Measurements from ENCODE around the gene DHDDS.
"Not testable (repeated sequence)": the region's sequence is repeated elsewhere in the genome, so short reads cannot be mapped to it uniquely, and the experiment has no call there.

Gene DHDDS

GRCh38 chr1:26431979-26432695 lies at the start of gene DHDDS:
DHDDS (plus strand) TSS chr1:26432321; CDS start chr1:26432946, 625 bp downstream.
- peaks cover 21% of the 10 kb centered on the region for H3K4me1 ChIP-seq (ENCODE audit: control insufficient read depth, insufficient read depth, low read length, unreplicated experiment)
- no peaks in the 10 kb centered on the region for H3K27me3 ChIP-seq (ENCODE audit: insufficient read depth, low read length)
- H3K4me3 ChIP-seq (ENCODE audit: low read depth, low read length): peak within 1 kb of the TSS; percentile 94
- H3K36me3 ChIP-seq (ENCODE audit: insufficient read depth, low read length): peaks cover 7% of the 10 kb centered on the region; the same call in 1 of the 2 replicates
- peak within 1 kb of the TSS; percentile 68 for H2AFZ ChIP-seq (ENCODE audit: low read length, unreplicated experiment)
- H3K27ac ChIP-seq (ENCODE audit: low read depth, low read length): peak within 1 kb of the TSS; percentile 54
- peaks cover 28% of the 10 kb centered on the region for H3K79me2 ChIP-seq (ENCODE audit: control insufficient read depth, insufficient read depth, low read length, unreplicated experiment)

- no peaks in the 10 kb centered on the region for H3K79me2 ChIP-seq (ENCODE audit: control insufficient read depth, insufficient read depth, low read length, unreplicated experiment)
- no peak overlapping the region for H3K27ac ChIP-seq (ENCODE audit: low read depth, low read length)
- no peak overlapping the region for H2AFZ ChIP-seq (ENCODE audit: low read length, unreplicated experiment)
- no peaks in the 10 kb centered on the region for H3K27me3 ChIP-seq (ENCODE audit: insufficient read depth, low read length)
- H3K36me3 ChIP-seq (ENCODE audit: insufficient read depth, low read length): no peaks in the 10 kb centered on the region
- H3K4me3 ChIP-seq (ENCODE audit: low read depth, low read length): no peak overlapping the region
- H3K4me1 ChIP-seq (ENCODE audit: control insufficient read depth, insufficient read depth, low read length, unreplicated experiment): peaks cover 25% of the 10 kb centered on the region
Measured at GRCh38 chr1:26384076-26384475, 48.0 kb upstream of the DHDDS start.

GRCh38 chr1:26385063-26385462 lies 47.1 kb upstream of the DHDDS start:
- not testable (repeated sequence) for H3K27ac ChIP-seq (ENCODE audit: low read depth, low read length); H3K36me3 ChIP-seq (ENCODE audit: insufficient read depth, low read length); H3K79me2 ChIP-seq (ENCODE audit: control insufficient read depth, insufficient read depth, low read length, unreplicated experiment); H3K4me3 ChIP-seq (ENCODE audit: low read depth, low read length); H2AFZ ChIP-seq (ENCODE audit: low read length, unreplicated experiment); H3K27me3 ChIP-seq (ENCODE audit: insufficient read depth, low read length)
- peaks cover 29% of the 10 kb centered on the region for H3K4me1 ChIP-seq (ENCODE audit: control insufficient read depth, insufficient read depth, low read length, unreplicated experiment)

- Histone ChIP-seq H3K4me1 (ENCODE audit: control insufficient read depth, insufficient read depth, low read length, unreplicated experiment) (peaks cover 29% of the 10 kb centered on the region), H3K4me3 (ENCODE audit: low read depth, low read length) (no peak overlapping the region), H3K36me3 (ENCODE audit: insufficient read depth, low read length) (no peaks in the 10 kb centered on the region), H3K79me2 (ENCODE audit: control insufficient read depth, insufficient read depth, low read length, unreplicated experiment) (no peaks in the 10 kb centered on the region), H2AFZ (ENCODE audit: low read length, unreplicated experiment) (no peak overlapping the region), H3K27me3 (ENCODE audit: insufficient read depth, low read length) (no peaks in the 10 kb centered on the region), H3K27ac (ENCODE audit: low read depth, low read length) (no peak overlapping the region)
Measured at GRCh38 chr1:26387447-26387846, 44.7 kb upstream of the DHDDS start.

- H3K79me2 ChIP-seq (ENCODE audit: control insufficient read depth, insufficient read depth, low read length, unreplicated experiment): no peaks in the 10 kb centered on the region
- no peak overlapping the region for H2AFZ ChIP-seq (ENCODE audit: low read length, unreplicated experiment)
- peaks cover 29% of the 10 kb centered on the region for H3K4me1 ChIP-seq (ENCODE audit: control insufficient read depth, insufficient read depth, low read length, unreplicated experiment)
- H3K27ac ChIP-seq (ENCODE audit: low read depth, low read length): no peak overlapping the region
- no peaks in the 10 kb centered on the region for H3K36me3 ChIP-seq (ENCODE audit: insufficient read depth, low read length)
- H3K4me3 ChIP-seq (ENCODE audit: low read depth, low read length): no peak overlapping the region
- H3K27me3 ChIP-seq (ENCODE audit: insufficient read depth, low read length): no peaks in the 10 kb centered on the region
Measured at GRCh38 chr1:26388791-26389445, 43.2 kb upstream of the DHDDS start.

GRCh38 chr1:26389604-26390247 lies 42.4 kb upstream of the DHDDS start:
- Histone ChIP-seq H3K79me2 (ENCODE audit: control insufficient read depth, insufficient read depth, low read length, unreplicated experiment) (no peaks in the 10 kb centered on the region), H3K4me3 (ENCODE audit: low read depth, low read length) (no peak overlapping the region), H3K36me3 (ENCODE audit: insufficient read depth, low read length) (no peaks in the 10 kb centered on the region), H3K27ac (ENCODE audit: low read depth, low read length) (no peak overlapping the region), H2AFZ (ENCODE audit: low read length, unreplicated experiment) (no peak overlapping the region), H3K4me1 (ENCODE audit: control insufficient read depth, insufficient read depth, low read length, unreplicated experiment) (peaks cover 29% of the 10 kb centered on the region), H3K27me3 (ENCODE audit: insufficient read depth, low read length) (no peaks in the 10 kb centered on the region)

- no peaks in the 10 kb centered on the region for H3K36me3 ChIP-seq (ENCODE audit: insufficient read depth, low read length)
- H2AFZ ChIP-seq (ENCODE audit: low read length, unreplicated experiment): no peak overlapping the region
- no peak overlapping the region for H3K27ac ChIP-seq (ENCODE audit: low read depth, low read length)
- H3K79me2 ChIP-seq (ENCODE audit: control insufficient read depth, insufficient read depth, low read length, unreplicated experiment): no peaks in the 10 kb centered on the region
- no peaks in the 10 kb centered on the region for H3K27me3 ChIP-seq (ENCODE audit: insufficient read depth, low read length)
- H3K4me3 ChIP-seq (ENCODE audit: low read depth, low read length): no peak overlapping the region
- H3K4me1 ChIP-seq (ENCODE audit: control insufficient read depth, insufficient read depth, low read length, unreplicated experiment): peaks cover 24% of the 10 kb centered on the region
Measured at GRCh38 chr1:26391450-26391849, 40.7 kb upstream of the DHDDS start.

- H3K27ac ChIP-seq (ENCODE audit: low read depth, low read length): no peak overlapping the region
- no peaks in the 10 kb centered on the region for H3K4me1 ChIP-seq (ENCODE audit: control insufficient read depth, insufficient read depth, low read length, unreplicated experiment)
- H3K27me3 ChIP-seq (ENCODE audit: insufficient read depth, low read length): no peaks in the 10 kb centered on the region
- H3K36me3 ChIP-seq (ENCODE audit: insufficient read depth, low read length): no peaks in the 10 kb centered on the region
- H3K4me3 ChIP-seq (ENCODE audit: low read depth, low read length): no peak overlapping the region
- H2AFZ ChIP-seq (ENCODE audit: low read length, unreplicated experiment): no peak overlapping the region
- no peaks in the 10 kb centered on the region for H3K79me2 ChIP-seq (ENCODE audit: control insufficient read depth, insufficient read depth, low read length, unreplicated experiment)
Measured at GRCh38 chr1:26395754-26396153, 36.4 kb upstream of the DHDDS start.

GRCh38 chr1:26399034-26399433 lies 33.1 kb upstream of the DHDDS start:
- H3K27me3 ChIP-seq (ENCODE audit: insufficient read depth, low read length): no peaks in the 10 kb centered on the region
- no peak overlapping the region for H2AFZ ChIP-seq (ENCODE audit: low read length, unreplicated experiment)
- no peaks in the 10 kb centered on the region for H3K36me3 ChIP-seq (ENCODE audit: insufficient read depth, low read length)
- no peak overlapping the region for H3K27ac ChIP-seq (ENCODE audit: low read depth, low read length)
- H3K4me1 ChIP-seq (ENCODE audit: control insufficient read depth, insufficient read depth, low read length, unreplicated experiment): peaks cover 7% of the 10 kb centered on the region
- no peak overlapping the region for H3K4me3 ChIP-seq (ENCODE audit: low read depth, low read length)
- no peaks in the 10 kb centered on the region for H3K79me2 ChIP-seq (ENCODE audit: control insufficient read depth, insufficient read depth, low read length, unreplicated experiment)

GRCh38 chr1:26401891-26402290 lies 30.2 kb upstream of the DHDDS start:
- H3K4me1 ChIP-seq (ENCODE audit: control insufficient read depth, insufficient read depth, low read length, unreplicated experiment): peaks cover 22% of the 10 kb centered on the region
- no peaks in the 10 kb centered on the region for H3K36me3 ChIP-seq (ENCODE audit: insufficient read depth, low read length)
- no peaks in the 10 kb centered on the region for H3K79me2 ChIP-seq (ENCODE audit: control insufficient read depth, insufficient read depth, low read length, unreplicated experiment)
- no peak overlapping the region for H2AFZ ChIP-seq (ENCODE audit: low read length, unreplicated experiment)
- no peak overlapping the region for H3K4me3 ChIP-seq (ENCODE audit: low read depth, low read length)
- no peaks in the 10 kb centered on the region for H3K27me3 ChIP-seq (ENCODE audit: insufficient read depth, low read length)
- H3K27ac ChIP-seq (ENCODE audit: low read depth, low read length): no peak overlapping the region

All from ACC112 (cell line).